Panc1 (cell line): ENCODE measurements around the gene RBMS3. TPM values are rescaled to one million over a fixed set of nuclear protein-coding genes. Genes with fewer than 3 reads are reported as not detected.

Experiments used
- ATAC-seq: fragments of 200-7000 bp; cut with Tn5 transposase; 2 replicates; pipeline ENCODE4 v1.9.1; 2020; ENCODE audit warnings: mild to moderate bottlenecking, moderate library complexity
- BruUV-seq: library from RNA; stranded (reverse); fragments of 400-500 nt; replicated peaks from 2 replicates; lab custom pipeline; 2021; lab: Mats Ljungman, UMichigan
- CTCF ChIA-PET: fragments of 300-600 bp; sonication (Branson Sonifier 250); formaldehyde crosslinking; loops from one replicate; lab custom pipeline; 2022; ENCODE audit warnings: antibody characterized with exemption; lab: Charles Lee
- POLR2A ChIA-PET: fragments of 300-600 bp; sonication (Branson Sonifier 250); formaldehyde crosslinking; loops from one replicate; lab custom pipeline; 2022; ENCODE audit warnings: antibody characterized with exemption; lab: Charles Lee
- DNase-seq: peaks from one replicate; pipeline ENCODE4 v3.0.0-alpha.2; 2010; ENCODE audit warnings: low read depth, low spot score
- H3K27ac ChIP-seq: 2 replicates; pipeline ENCODE4 v1.5.1; 2011; ENCODE audit warnings: mild to moderate bottlenecking, low read length, inconsistent platforms
- H3K27me3 ChIP-seq: fragments of 200-500 bp; sonication (Bioruptor generic); 2 replicates; pipeline ENCODE4 v1.6.0; 2014; ENCODE audit warnings: low read length, inconsistent platforms; ENCODE audit not compliant: control insufficient read depth, insufficient read depth
- H3K36me3 ChIP-seq: fragments of 200-500 bp; sonication (Bioruptor generic); 2 replicates; pipeline ENCODE4 v1.5.1; 2014; ENCODE audit warnings: inconsistent platforms, mild to moderate bottlenecking, low read length, moderate library complexity; ENCODE audit not compliant: control insufficient read depth, insufficient read depth
- H3K4me1 ChIP-seq: 2 replicates; pipeline ENCODE4 v1.5.1; 2011; ENCODE audit warnings: inconsistent platforms, mild to moderate bottlenecking, low read length, moderate library complexity; ENCODE audit not compliant: control insufficient read depth, insufficient read depth
- H3K4me3 ChIP-seq, 2 experiments: 2 replicates each; pipeline ENCODE4 v1.5.1; 2011 to 2012; ENCODE audit warnings: low read depth in 2 of 2, low read length in 2 of 2, mild to moderate bottlenecking in 2 of 2, inconsistent platforms in 1 of 2, moderate library complexity in 1 of 2
- H3K9me3 ChIP-seq: fragments of 200-500 bp; sonication (Bioruptor generic); 2 replicates; pipeline ENCODE4 v1.5.1; 2014; ENCODE audit warnings: low read depth, mild to moderate bottlenecking, inconsistent platforms, low read length, moderate library complexity; ENCODE audit not compliant: control insufficient read depth, insufficient read depth
- POLR2AphosphoS5 ChIP-seq: IDR thresholded peaks from 2 replicates; pipeline ENCODE4 v1.6.1; 2012; ENCODE audit warnings: mild to moderate bottlenecking, low read depth, low read length, moderate library complexity
- SIN3A ChIP-seq: IDR thresholded peaks from 2 replicates; pipeline ENCODE4 v1.6.1; 2012; ENCODE audit warnings: low read depth, mild to moderate bottlenecking, low read length, moderate library complexity, borderline replicate concordance; ENCODE audit not compliant: insufficient read depth
- TCF7L2 ChIP-seq: IDR thresholded peaks from 2 replicates; pipeline ENCODE4 v1.6.1; 2011; ENCODE audit warnings: mild to moderate bottlenecking, low read depth, low read length, inconsistent platforms
- in situ Hi-C: cut with HindIII; loops from 2 replicates; pipeline ENCODE4 v1.10.0; 2016; ENCODE audit warnings: low sequenced_read_pairs, low pct_unique_long_range_greater_than_20kb
- intact Hi-C: fragments of 100-400 bp; cut with micrococcal nuclease; formaldehyde crosslinking; loops from one replicate; pipeline ENCODE4 v1.10.0; 2022; ENCODE audit not compliant: unreplicated experiment
- total RNA-seq: library from RNA; stranded (reverse); gene quantifications from one replicate; pipeline ENCODE4 v1.2.1, GENCODE V29; 2021; ENCODE audit not compliant: unreplicated experiment
- TF ChIP-seq, protein P1 (sequence below): fragments of 450-650 bp; IDR thresholded peaks from 2 replicates; pipeline ENCODE4 v1.5.1; 2017; ENCODE audit warnings: mild to moderate bottlenecking
- TF ChIP-seq, protein P2 (sequence below), 2 experiments: IDR thresholded peaks; 2 replicates each; pipeline ENCODE4 v1.6.1; 2011 to 2012; ENCODE audit warnings: low read depth in 2 of 2, control low read depth in 1 of 2, low read length in 1 of 2, mild to moderate bottlenecking in 1 of 2, moderate library complexity in 1 of 2; ENCODE audit not compliant: insufficient read depth in 1 of 2

RBMS3 gene
- total RNA-seq, 1 experiment from 2014 or later = 1.1 TPM

DNA sequence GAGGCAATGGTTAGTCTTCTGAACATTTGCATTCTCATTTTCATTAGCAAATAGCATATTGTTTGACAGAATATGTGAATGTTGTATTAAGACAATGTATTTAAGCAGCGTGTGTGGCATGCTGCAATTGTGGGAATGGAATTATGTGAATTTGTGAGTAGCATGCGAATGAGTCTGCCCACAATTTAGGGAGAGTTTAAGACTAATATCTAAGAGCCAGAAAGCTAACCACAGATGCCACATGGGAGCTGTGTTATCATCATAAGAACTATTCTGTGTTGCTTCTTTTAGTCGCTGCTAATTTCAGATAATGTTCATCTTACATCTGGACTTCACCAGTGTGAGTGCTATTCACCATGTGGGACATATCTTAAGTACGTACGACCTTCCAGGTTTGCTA is 494.5 kb downstream of the RBMS3 start:
- in situ Hi-C loops = no loop called here
- BruUV-seq = no TSS peak
- ChIA-PET POLR2A (no interaction called here), CTCF (no interaction called here)
- TF ChIP-seq, protein P1, sequence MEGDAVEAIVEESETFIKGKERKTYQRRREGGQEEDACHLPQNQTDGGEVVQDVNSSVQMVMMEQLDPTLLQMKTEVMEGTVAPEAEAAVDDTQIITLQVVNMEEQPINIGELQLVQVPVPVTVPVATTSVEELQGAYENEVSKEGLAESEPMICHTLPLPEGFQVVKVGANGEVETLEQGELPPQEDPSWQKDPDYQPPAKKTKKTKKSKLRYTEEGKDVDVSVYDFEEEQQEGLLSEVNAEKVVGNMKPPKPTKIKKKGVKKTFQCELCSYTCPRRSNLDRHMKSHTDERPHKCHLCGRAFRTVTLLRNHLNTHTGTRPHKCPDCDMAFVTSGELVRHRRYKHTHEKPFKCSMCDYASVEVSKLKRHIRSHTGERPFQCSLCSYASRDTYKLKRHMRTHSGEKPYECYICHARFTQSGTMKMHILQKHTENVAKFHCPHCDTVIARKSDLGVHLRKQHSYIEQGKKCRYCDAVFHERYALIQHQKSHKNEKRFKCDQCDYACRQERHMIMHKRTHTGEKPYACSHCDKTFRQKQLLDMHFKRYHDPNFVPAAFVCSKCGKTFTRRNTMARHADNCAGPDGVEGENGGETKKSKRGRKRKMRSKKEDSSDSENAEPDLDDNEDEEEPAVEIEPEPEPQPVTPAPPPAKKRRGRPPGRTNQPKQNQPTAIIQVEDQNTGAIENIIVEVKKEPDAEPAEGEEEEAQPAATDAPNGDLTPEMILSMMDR = no peak
- TF ChIP-seq TCF7L2 (no peak), SIN3A (no peak), POLR2AphosphoS5 (no peak)
- TF ChIP-seq, protein P2, sequence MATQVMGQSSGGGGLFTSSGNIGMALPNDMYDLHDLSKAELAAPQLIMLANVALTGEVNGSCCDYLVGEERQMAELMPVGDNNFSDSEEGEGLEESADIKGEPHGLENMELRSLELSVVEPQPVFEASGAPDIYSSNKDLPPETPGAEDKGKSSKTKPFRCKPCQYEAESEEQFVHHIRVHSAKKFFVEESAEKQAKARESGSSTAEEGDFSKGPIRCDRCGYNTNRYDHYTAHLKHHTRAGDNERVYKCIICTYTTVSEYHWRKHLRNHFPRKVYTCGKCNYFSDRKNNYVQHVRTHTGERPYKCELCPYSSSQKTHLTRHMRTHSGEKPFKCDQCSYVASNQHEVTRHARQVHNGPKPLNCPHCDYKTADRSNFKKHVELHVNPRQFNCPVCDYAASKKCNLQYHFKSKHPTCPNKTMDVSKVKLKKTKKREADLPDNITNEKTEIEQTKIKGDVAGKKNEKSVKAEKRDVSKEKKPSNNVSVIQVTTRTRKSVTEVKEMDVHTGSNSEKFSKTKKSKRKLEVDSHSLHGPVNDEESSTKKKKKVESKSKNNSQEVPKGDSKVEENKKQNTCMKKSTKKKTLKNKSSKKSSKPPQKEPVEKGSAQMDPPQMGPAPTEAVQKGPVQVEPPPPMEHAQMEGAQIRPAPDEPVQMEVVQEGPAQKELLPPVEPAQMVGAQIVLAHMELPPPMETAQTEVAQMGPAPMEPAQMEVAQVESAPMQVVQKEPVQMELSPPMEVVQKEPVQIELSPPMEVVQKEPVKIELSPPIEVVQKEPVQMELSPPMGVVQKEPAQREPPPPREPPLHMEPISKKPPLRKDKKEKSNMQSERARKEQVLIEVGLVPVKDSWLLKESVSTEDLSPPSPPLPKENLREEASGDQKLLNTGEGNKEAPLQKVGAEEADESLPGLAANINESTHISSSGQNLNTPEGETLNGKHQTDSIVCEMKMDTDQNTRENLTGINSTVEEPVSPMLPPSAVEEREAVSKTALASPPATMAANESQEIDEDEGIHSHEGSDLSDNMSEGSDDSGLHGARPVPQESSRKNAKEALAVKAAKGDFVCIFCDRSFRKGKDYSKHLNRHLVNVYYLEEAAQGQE (IDR thresholded peaks at IDR 0.05; ENCODE audit: insufficient read depth in 1 of 2, low read depth in 2 of 2, low read length in 1 of 2) = no peak
- Histone ChIP-seq H3K36me3 (no peaks in the 10 kb centered on the region), H3K27ac (no peak overlapping the region), H3K9me3 (no peaks in the 10 kb centered on the region), H3K4me1 (no peaks in the 10 kb centered on the region), H3K4me3 (no peak overlapping the region), H3K27me3 (no peaks in the 10 kb centered on the region)
- no peak for ATAC-seq
- intact Hi-C loops = no loop called here
- no peak for DNase-seq

DNA sequence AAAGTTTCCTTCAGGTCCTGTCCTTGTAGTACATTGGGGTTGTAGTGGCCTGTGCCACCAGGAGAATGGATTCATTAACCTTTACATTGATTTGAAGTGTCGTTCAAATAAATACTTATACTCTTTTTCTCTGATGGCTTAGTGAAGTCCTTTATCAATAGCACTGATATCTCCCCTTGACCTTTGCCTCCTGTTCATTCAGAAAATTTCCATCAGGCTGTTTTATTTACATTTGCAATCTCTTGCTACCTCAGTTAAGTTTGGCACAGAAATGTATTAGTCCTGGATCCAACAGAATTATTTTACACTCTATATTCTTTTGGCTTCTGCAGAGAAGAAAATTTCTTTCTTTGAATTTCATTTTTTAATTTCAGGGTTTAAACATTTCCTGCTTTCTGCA is 497.0 kb downstream of the RBMS3 start:
- H3K9me3 ChIP-seq = no peaks in the 10 kb centered on the region
- H3K4me3 ChIP-seq = no peak overlapping the region
- in situ Hi-C loops (no loop called here), intact Hi-C loops (no loop called here)
- no peak overlapping the region for H3K27ac ChIP-seq
- no peak for DNase-seq
- H3K36me3 ChIP-seq = no peaks in the 10 kb centered on the region
- no TSS peak for BruUV-seq
- CTCF ChIA-PET = no interaction called here
- POLR2A ChIA-PET = no interaction called here
- ATAC-seq = no peak
- no peaks in the 10 kb centered on the region for H3K27me3 ChIP-seq
- TF ChIP-seq POLR2AphosphoS5 (no peak), TCF7L2 (no peak), SIN3A (no peak)
- TF ChIP-seq, protein P1 = no peak
- TF ChIP-seq, protein P2 (IDR thresholded peaks at IDR 0.05; ENCODE audit: insufficient read depth in 1 of 2, low read depth in 2 of 2, low read length in 1 of 2) = no peak
- no peaks in the 10 kb centered on the region for H3K4me1 ChIP-seq
